ENCODE data around the gene PSMA8. TPM values are rescaled to one million over a fixed set of nuclear protein-coding genes. Genes with fewer than 3 reads are reported as not detected.

Gene PSMA8
- total and polyA plus RNA-seq, 2 of the 13 experiments (the other 11 are each of a cell fraction or from before 2014, with no cell fraction given), result not detected

GRCh38 chr18:26091047-26091630 lies 42.5 kb upstream of the PSMA8 start (continued):
- TF ChIP-seq RFXAP (CRISPR knock-in tag; IDR thresholded peaks at IDR 0.05; ENCODE audit: borderline replicate concordance) (peak; percentile 54; the same call in 1 of the 2 replicates), TBX2 (CRISPR knock-in tag; IDR thresholded peaks at IDR 0.05; ENCODE audit: borderline replicate concordance) (peak; percentile 78; the same call in 1 of the 2 replicates), ZNF274 (CRISPR knock-in tag; IDR thresholded peaks at IDR 0.05) (peak; percentile 50; the same call in 1 of the 2 replicates), NFYB (CRISPR knock-in tag; IDR thresholded peaks at IDR 0.05) (0 out of 2 replicates have a peak, but pooled peaks have one; percentile 47), SNRNP70 (IDR thresholded peaks at IDR 0.05; ENCODE audit: low read depth, low read length) (no peak), ZNF770 (CRISPR knock-in tag; IDR thresholded peaks at IDR 0.05) (0 out of 2 replicates have a peak, but pooled peaks have one; percentile 23), ZSCAN21 (CRISPR knock-in tag; IDR thresholded peaks at IDR 0.05; ENCODE audit: borderline replicate concordance) (peak; percentile 58; the same call in 1 of the 2 replicates), TEF (CRISPR knock-in tag; IDR thresholded peaks at IDR 0.05) (no peak), ZNF574 (CRISPR knock-in tag; IDR thresholded peaks at IDR 0.05) (0 out of 2 replicates have a peak, but pooled peaks have one; percentile 10), ZNF136 (CRISPR knock-in tag; IDR thresholded peaks at IDR 0.05; ENCODE audit: low read depth) (peak; percentile 10; the same call in 1 of the 2 replicates), ZBTB40 (IDR thresholded peaks at IDR 0.05) (no peak), ZBTB40 (CRISPR knock-in tag; IDR thresholded peaks at IDR 0.05) (peak; percentile 24), ZNF891 (CRISPR knock-in tag; IDR thresholded peaks at IDR 0.05) (0 out of 2 replicates have a peak, but pooled peaks have one; percentile 64), RXRA (CRISPR knock-in tag; IDR thresholded peaks at IDR 0.05) (peak; percentile 63)

Measured in HepG2 (cell line).